Medulla oblongata (tissue), 1 donor: ENCODE data around the gene RGMB.

Source experiments
- DNase-seq: peaks from one replicate; pipeline ENCODE4 v3.0.0-alpha.2; 2015; ENCODE audit errors: extremely low spot score

RGMB gene

DNA sequence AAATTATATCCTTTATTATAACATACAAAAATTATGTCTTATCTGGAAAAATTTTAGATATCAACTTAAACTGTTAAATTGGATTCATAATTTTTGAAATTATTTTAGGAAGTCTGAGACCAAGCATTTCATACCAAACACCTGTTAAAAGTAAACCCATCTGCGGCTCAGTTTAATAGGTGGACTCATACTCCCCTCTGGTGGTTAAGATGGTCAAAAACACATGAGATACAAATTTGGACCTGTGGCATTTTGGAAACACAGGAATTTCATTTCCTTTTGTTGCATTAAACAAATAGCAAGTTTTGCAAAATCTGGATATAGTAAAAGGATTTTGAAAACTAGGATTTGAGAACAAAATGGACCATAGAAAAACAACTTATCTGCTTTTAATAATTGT is 53.7 kb downstream of the RGMB start:
- DNase-seq = peak; percentile 53

DNA sequence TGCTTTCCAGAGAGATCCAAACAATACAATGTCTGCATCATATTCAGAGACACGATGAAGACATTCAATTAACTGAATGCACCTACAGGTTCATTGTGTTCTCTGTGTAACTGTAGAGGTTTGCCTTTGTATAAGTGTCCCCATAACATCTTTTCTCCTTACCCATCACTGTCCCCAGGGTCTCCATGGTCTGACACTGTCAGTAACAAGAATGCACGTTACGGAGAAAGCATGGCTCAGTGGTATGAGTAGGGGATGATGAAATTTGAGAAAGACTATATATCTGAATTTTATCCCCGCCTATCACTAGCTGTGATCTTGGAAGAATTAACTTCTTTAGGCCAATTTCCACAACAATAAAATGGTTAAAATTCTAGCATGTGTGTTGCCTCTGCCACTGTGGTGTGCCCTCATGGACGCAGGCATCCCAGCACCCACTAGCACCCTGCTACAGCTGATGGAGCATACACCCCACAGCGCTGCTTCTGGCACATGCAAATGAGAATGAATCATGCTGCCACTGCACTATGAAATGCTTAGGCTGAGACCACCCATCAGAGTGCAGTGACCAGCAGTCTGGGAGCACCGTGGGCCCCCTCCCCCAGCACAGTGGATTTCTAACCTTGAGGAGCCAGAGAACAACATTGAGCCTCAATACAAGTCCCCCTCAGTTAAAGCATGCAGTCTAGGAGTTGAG is 54.3 kb downstream of the RGMB start:
- no peak for DNase-seq

DNA sequence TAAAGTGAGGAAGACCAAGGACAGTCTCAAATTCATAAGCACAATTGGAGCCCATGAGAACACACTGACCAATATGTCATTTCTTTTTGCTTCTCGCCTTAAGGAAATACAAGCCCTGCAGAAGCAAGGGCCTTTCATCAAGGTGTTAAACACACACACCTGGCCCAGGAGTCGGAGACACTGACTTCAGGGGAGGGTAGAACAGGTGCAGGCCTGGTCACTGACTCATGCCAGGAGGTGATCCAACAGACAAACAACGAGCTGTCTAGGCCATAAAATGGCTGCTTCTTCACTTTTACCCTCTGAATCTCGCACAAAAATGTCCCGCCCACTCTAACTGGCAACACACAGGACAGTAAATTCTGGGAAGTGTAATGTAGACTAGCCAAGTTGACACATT is 62.7 kb downstream of the RGMB start:
- DNase-seq = no peak

DNA sequence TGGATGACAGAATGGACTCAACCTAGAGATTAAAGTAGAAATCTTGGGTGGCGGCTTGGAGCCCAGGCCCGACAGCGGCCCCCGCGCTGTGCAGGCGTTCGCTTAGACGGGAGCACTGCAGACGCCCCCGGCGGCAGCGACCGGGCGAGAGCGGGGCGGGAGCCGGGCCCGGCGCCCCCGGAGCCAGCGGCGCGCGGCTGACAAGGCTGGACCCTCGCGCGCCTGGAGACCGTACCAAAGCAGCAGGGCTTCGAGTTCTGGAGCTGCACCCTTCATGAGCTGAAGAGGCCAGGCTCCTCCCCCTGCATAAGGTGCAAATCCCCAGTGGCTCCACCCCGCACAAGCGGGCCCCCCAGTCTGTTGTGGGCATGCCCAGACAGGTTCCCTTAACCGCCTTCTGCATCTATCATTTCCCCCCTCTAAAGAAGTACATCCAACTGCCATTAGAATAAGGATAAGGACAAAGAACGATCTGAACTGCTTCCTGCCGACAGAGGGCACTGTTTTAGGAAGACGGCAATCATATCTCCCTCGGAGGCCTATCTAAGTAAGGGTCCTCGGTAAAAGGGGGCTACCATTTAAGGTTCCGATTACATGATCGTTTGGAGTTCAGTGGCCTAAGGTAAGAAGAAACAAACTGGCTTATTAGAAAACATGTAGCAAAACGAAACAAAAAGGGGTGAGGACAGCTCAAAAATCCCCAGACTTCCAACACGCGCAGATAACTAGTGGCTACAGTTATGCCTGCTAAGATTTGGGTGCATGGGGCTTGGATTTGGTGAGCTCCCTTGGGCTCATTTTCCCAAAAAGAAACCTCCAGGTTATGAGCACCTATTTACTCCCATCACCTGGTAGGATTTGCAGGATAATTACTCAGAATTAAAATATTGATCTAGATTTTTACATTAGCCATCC is 66.3 kb downstream of the RGMB start:
- no peak for DNase-seq

DNA sequence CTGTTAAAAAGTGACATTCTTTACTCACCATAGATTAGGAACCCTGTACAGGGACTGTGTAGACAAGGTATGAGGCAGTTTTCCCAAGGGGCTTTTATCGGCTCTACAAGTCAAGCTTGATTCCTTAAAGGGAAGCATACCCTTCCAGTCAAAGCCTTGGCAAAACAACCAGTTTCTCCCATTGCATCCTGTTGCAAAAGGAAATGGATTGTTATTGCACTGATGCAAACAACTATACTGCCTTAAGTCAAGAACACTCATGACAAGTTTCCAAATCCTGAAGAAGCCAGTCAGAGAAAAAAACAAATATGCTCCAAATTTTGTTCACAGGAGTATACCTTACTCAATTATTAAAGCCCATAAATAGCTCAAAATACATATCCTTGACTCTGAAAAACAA is 67.5 kb downstream of the RGMB start:
- no peak for DNase-seq

DNA sequence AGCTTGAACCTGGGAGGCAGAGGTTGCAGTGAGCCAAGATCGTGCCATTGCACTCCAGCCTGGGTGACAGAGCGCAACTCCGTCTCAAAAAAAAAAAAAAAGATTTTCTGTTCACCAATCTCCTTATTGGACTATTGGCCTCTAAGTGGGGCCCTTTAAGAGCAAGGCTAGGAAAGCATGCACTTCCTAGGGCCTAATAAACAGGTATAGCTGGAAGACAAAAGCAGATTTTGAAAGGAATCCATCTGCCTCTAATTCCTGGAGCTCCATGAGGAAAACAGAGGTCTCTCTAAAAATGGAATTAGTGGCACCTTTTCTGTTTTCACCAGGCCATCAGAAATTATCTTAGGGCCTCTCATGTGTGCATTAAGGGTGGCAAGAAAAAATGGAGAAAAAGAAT is 70.0 kb downstream of the RGMB start:
- no peak for DNase-seq

DNA sequence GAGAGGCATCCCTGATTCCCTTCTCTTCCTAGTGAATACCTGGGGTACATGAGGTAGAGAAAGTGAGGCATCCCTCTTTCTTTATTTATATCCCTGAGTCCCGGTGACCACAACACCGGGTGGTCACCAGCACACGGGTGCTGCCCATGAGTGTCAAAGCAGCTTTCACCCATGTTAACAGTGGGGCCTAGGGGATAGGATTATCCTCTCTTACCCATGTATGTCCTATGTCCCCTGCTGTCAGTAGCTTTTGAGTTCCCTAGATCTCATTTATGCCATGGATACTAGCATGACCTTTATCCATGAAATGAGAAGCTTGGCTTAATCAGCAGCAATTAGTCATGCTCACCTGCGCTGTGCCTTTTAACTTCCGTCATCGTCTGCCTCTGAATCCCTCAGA is 71.4 kb downstream of the RGMB start:
- no peak for DNase-seq

DNA sequence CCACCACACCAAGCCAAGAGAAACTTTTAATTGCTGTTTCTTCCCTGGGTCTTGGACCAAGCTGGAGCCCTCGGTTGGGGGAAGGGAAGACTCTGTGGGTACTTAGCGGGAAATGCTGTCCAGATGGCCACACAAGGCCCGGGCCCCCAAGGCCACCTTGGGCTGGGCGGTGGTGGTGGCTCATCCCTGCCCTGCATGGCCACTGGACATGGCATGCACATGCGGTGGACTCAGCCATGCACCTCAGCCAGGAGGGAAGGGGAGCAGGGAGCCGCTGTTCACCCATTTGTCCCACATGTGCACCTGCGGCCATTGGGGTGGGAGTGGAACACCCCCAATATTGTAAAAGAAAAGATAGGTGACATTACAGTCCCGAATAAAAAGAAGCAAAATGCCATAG is 72.4 kb downstream of the RGMB start:
- DNase-seq = no peak
